Measurements from ENCODE around the gene MUC22. TPM values are rescaled to one million over a fixed set of nuclear protein-coding genes. Genes with fewer than 3 reads are reported as not detected.

The MUC22 gene
- not detected for total RNA-seq

GRCh38 chr6:31010393-31011060 lies at the start of gene MUC22:
TSS of gene MUC22 (plus strand) at chr6:31010474. CDS start at chr6:31010707, 233 bp downstream.
- H3K27me3 ChIP-seq, result peaks cover 0 to 12% (median 0%) of the 10 kb centered on the region in 4 donors
- H3K36me3 ChIP-seq, result no peaks in the 10 kb centered on the region
- TF ChIP-seq EP300 (IDR thresholded peaks at IDR 0.05) (no peak), CTCF (IDR thresholded peaks at IDR 0.05) (no peak), POLR2AphosphoS5 (IDR thresholded peaks at IDR 0.05) (no peak), POLR2A (IDR thresholded peaks at IDR 0.05; ENCODE audit: low read depth) (no peak)
- WGBS, result 94% methylated on average over 4 of the region's 4 CpGs
- H3K27ac ChIP-seq (replicated peaks in 1 of 4), result no peak within 1 kb of the TSS
- intact Hi-C loops (cut with DNase I), result no loop called here
- DNase-seq (ENCODE audit: extremely low spot score), result no peak
- no peak within 1 kb of the TSS for H3K4me3 ChIP-seq
- H3K4me1 ChIP-seq, result peaks cover 0 to 4% (median 0%) of the 10 kb centered on the region in 4 donors
- peaks cover 0 to 12% (median 5%) of the 10 kb centered on the region in 4 donors for H3K9me3 ChIP-seq

GRCh38 chr6:30960907-30961673 lies 49.2 kb upstream of the MUC22 start:
- no peaks in the 10 kb centered on the region for H3K9me3 ChIP-seq
- no peak for DNase-seq (ENCODE audit: extremely low spot score)
- no peak overlapping the region for H3K4me3 ChIP-seq
- intact Hi-C loops (cut with DNase I), result no loop called here
- WGBS, result 65% methylated on average over 9 of the region's 9 CpGs
- no peak overlapping the region for H3K27ac ChIP-seq (replicated peaks in 1 of 4)
- no peaks in the 10 kb centered on the region for H3K36me3 ChIP-seq
- peaks cover 0 to 20% (median 0%) of the 10 kb centered on the region in 4 donors for H3K27me3 ChIP-seq
- H3K4me1 ChIP-seq, result peaks cover under 1 to 1% (median under 1%) of the 10 kb centered on the region in 4 donors
- no peak for TF ChIP-seq EP300 (IDR thresholded peaks at IDR 0.05)
- TF ChIP-seq CTCF (IDR thresholded peaks at IDR 0.05), result no peak

GRCh38 chr6:30962716-30963115 lies 47.6 kb upstream of the MUC22 start:
- no peak overlapping the region for H3K4me3 ChIP-seq
- no peak for TF ChIP-seq CTCF (IDR thresholded peaks at IDR 0.05)
- TF ChIP-seq POLR2AphosphoS5 (IDR thresholded peaks at IDR 0.05), result no peak
- no peak for TF ChIP-seq POLR2A (IDR thresholded peaks at IDR 0.05; ENCODE audit: low read depth)
- TF ChIP-seq EP300 (IDR thresholded peaks at IDR 0.05), result no peak
- no peak for DNase-seq (ENCODE audit: extremely low spot score)
- H3K36me3 ChIP-seq, result no peaks in the 10 kb centered on the region
- intact Hi-C loops (cut with DNase I), result no loop called here
- peaks cover 0 to 13% (median 0%) of the 10 kb centered on the region in 4 donors for H3K27me3 ChIP-seq
- H3K9me3 ChIP-seq, result no peaks in the 10 kb centered on the region
- H3K4me1 ChIP-seq, result no peaks in the 10 kb centered on the region
- no peak overlapping the region for H3K27ac ChIP-seq (replicated peaks in 1 of 4)

GRCh38 chr6:30963641-30964040 lies 46.6 kb upstream of the MUC22 start:
- H3K9me3 ChIP-seq, result no peaks in the 10 kb centered on the region
- H3K27me3 ChIP-seq, result peaks cover 0 to 13% (median 0%) of the 10 kb centered on the region in 4 donors
- no peaks in the 10 kb centered on the region for H3K36me3 ChIP-seq
- DNase-seq (ENCODE audit: extremely low spot score), result no peak
- intact Hi-C loops (cut with DNase I), result no loop called here
- no peaks in the 10 kb centered on the region for H3K4me1 ChIP-seq
- TF ChIP-seq POLR2AphosphoS5 (IDR thresholded peaks at IDR 0.05) (no peak), EP300 (IDR thresholded peaks at IDR 0.05) (no peak), CTCF (IDR thresholded peaks at IDR 0.05) (no peak), POLR2A (IDR thresholded peaks at IDR 0.05; ENCODE audit: low read depth) (no peak)
- WGBS, result 69% methylated on average over 6 of the region's 6 CpGs
- H3K4me3 ChIP-seq, result no peak overlapping the region
- no peak overlapping the region for H3K27ac ChIP-seq (replicated peaks in 1 of 4)

Data from esophagus muscularis mucosa (tissue), 4 donors.